Osteoblast (primary cell): ENCODE measurements around the gene SPG7. TPM values are rescaled to one million over a fixed set of nuclear protein-coding genes. Genes with fewer than 3 reads are reported as not detected.
"Not testable (repeated sequence)": the region's sequence is repeated elsewhere in the genome, so short reads cannot be mapped to it uniquely, and the experiment has no call there.

Experiments
- DNase-seq: peaks from one replicate; pipeline ENCODE4 v3.0.0; 2011; ENCODE audit warnings: low spot score, mixed read lengths; ENCODE audit not compliant: insufficient read length; ENCODE audit errors: missing footprints
- H2AFZ ChIP-seq: 2 replicates; pipeline ENCODE4 v1.6.0; 2011; ENCODE audit warnings: mild to moderate bottlenecking, low read length
- H3K27ac ChIP-seq: 2 replicates; pipeline ENCODE4 v1.5.1; 2011; ENCODE audit warnings: mild to moderate bottlenecking, low read depth, low read length, moderate library complexity
- H3K27me3 ChIP-seq: 2 replicates; pipeline ENCODE4 v1.6.0; 2012; ENCODE audit warnings: mild to moderate bottlenecking, control low read depth, inconsistent platforms, low read length, moderate library complexity; ENCODE audit not compliant: insufficient read depth
- H3K36me3 ChIP-seq: 2 replicates; pipeline ENCODE4 v1.5.1; 2011; ENCODE audit warnings: mild to moderate bottlenecking, low read length, control low read depth, moderate library complexity; ENCODE audit not compliant: insufficient read depth
- H3K4me1 ChIP-seq: 2 replicates; pipeline ENCODE4 v1.5.1; 2011; ENCODE audit warnings: mild to moderate bottlenecking, low read length, control low read depth, moderate library complexity; ENCODE audit not compliant: insufficient read depth
- H3K4me2 ChIP-seq: 2 replicates; pipeline ENCODE4 v1.6.0; 2011; ENCODE audit warnings: mild to moderate bottlenecking, low read length; ENCODE audit not compliant: insufficient read depth
- H3K4me3 ChIP-seq: fragments of 200-600 bp; sonication (generic); 3 replicates; pipeline ENCODE4 v1.5.1; 2012; ENCODE audit warnings: mild to moderate bottlenecking, low read length, inconsistent platforms; ENCODE audit not compliant: insufficient read depth
- H3K79me2 ChIP-seq: 2 replicates; pipeline ENCODE4 v1.6.0; 2012; ENCODE audit warnings: mild to moderate bottlenecking, low read length, control low read depth, inconsistent platforms; ENCODE audit not compliant: insufficient read depth
- H3K9me3 ChIP-seq: 2 replicates; pipeline ENCODE4 v1.5.1; 2011; ENCODE audit warnings: low read depth, low read length, control low read depth
- H4K20me1 ChIP-seq: 2 replicates; pipeline ENCODE4 v1.6.0; 2012; ENCODE audit warnings: mild to moderate bottlenecking, low read length, control low read depth; ENCODE audit not compliant: insufficient read depth
- CTCF ChIP-seq: IDR thresholded peaks from 2 replicates; pipeline ENCODE4 v1.5.1; 2011; ENCODE audit warnings: mild to moderate bottlenecking, low read depth, low read length, moderate library complexity; ENCODE audit errors: extremely low read depth
- total RNA-seq: library from RNA; depleted of rRNA; stranded (reverse); fragments of >200 nt; gene quantifications from 2 replicates; pipeline ENCODE4 v1.2.3, GENCODE V29; 2012

Gene SPG7
- total RNA-seq, 1 donor: 85.8 TPM

GRCh38 chr16:89584768-89585549, 76.8 kb downstream of the SPG7 start:
- Histone ChIP-seq H3K4me3 (no peak overlapping the region), H3K9me3 (no peaks in the 10 kb centered on the region), H3K36me3 (peaks cover 5% of the 10 kb centered on the region), H3K27me3 (no peaks in the 10 kb centered on the region), H2AFZ (no peak overlapping the region), H3K4me2 (peak overlapping the region; percentile 3), H3K79me2 (peaks cover 6% of the 10 kb centered on the region), H3K27ac (no peak overlapping the region), H4K20me1 (no peaks in the 10 kb centered on the region), H3K4me1 (peaks cover 30% of the 10 kb centered on the region)
- no peak for TF ChIP-seq CTCF
- DNase-seq: no peak

GRCh38 chr16:89586218-89586617, 78.0 kb downstream of the SPG7 start:
- no peak for TF ChIP-seq CTCF
- Histone ChIP-seq H3K9me3 (no peaks in the 10 kb centered on the region), H3K4me1 (peaks cover 27% of the 10 kb centered on the region), H4K20me1 (no peaks in the 10 kb centered on the region), H3K79me2 (peaks cover 6% of the 10 kb centered on the region), H3K4me3 (no peak overlapping the region), H3K27ac (peak overlapping the region; percentile 63), H2AFZ (no peak overlapping the region), H3K4me2 (no peak overlapping the region), H3K27me3 (no peaks in the 10 kb centered on the region), H3K36me3 (no peaks in the 10 kb centered on the region)
- no peak for DNase-seq

- Histone ChIP-seq H3K4me2 (no peak overlapping the region), H3K9me3 (no peaks in the 10 kb centered on the region), H3K27me3 (no peaks in the 10 kb centered on the region), H3K27ac (peak overlapping the region; percentile 63), H2AFZ (peak overlapping the region; percentile 22), H4K20me1 (no peaks in the 10 kb centered on the region), H3K36me3 (no peaks in the 10 kb centered on the region), H3K79me2 (peaks cover 6% of the 10 kb centered on the region), H3K4me1 (peaks cover 22% of the 10 kb centered on the region), H3K4me3 (no peak overlapping the region)
- DNase-seq: peak; percentile 97
- TF ChIP-seq CTCF: no peak
These were observed 78.7 kb downstream of the SPG7 start for GRCh38 chr16:89586853-89587252.

GRCh38 chr16:89587676-89588075, 79.5 kb downstream of the SPG7 start:
- not testable (repeated sequence) for H3K27me3 ChIP-seq, H3K79me2 ChIP-seq, DNase-seq, H3K4me2 ChIP-seq, H3K36me3 ChIP-seq, H4K20me1 ChIP-seq, H3K9me3 ChIP-seq, H3K27ac ChIP-seq, H2AFZ ChIP-seq, H3K4me3 ChIP-seq
- H3K4me1 ChIP-seq: peaks cover 14% of the 10 kb centered on the region
